ENCODE data around the gene CPZ. TPM values are rescaled to one million over a fixed set of nuclear protein-coding genes. Genes with fewer than 3 reads are reported as not detected.

The CPZ gene
- total RNA-seq, 1 donor from 2014 or later: not detected

DNA sequence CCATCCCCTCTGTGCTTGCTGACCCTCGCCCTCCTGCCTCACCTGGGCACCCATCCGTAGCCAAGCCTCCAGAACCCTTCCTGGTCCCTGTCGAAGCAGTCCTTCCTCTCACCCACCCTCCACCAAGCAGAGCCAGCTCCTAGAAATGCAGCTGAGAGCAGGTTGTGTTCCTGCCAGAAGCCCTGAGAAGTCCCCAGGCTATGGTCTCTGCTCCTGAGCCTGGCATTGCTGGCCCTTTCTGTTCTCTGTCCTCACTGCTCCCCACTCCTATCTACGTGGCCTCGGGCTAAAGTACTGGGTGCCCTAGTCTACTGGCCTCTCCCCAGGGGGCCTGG is 2.1 kb upstream of the CPZ start:
- H3K4me3 Mint-ChIP-seq: no peak overlapping the region
- H3K36me3 Mint-ChIP-seq: no peaks in the 10 kb centered on the region

DNA sequence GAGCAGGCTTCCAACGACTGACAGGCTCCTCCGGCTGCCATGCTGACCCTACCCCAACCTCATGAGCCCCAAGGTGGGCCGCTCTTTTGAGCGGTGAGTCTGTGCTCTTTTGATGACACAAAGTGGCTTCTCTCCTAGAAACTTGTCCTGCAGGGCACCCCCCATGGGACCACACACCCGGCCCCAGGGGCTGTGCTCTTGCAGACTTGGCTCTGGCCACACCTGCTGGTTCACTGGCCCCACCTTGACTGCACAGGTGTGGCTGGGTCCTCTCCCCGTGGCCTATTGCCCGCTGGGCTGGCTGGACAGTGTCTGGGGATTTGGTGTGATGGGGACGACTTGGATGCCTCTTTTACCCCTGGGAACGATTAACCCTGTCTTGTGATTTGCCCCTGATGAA is 1.5 kb upstream of the CPZ start:
- peaks cover 45% of the 10 kb centered on the region for H3K27me3 Mint-ChIP-seq (ENCODE audit: insufficient read depth, low read depth)
- H3K9me3 Mint-ChIP-seq: no peaks in the 10 kb centered on the region
- peaks cover 7% of the 10 kb centered on the region for H4K20me1 ChIP-seq (ENCODE audit: low read depth)
- no peak for DNase-seq (ENCODE audit: low spot score)
- H3K9ac ChIP-seq: no peak overlapping the region
- no peaks in the 10 kb centered on the region for H3K9me3 ChIP-seq (ENCODE audit: low read depth)
- H3K27ac ChIP-seq: no peak overlapping the region
- H3K27ac Mint-ChIP-seq: no peak overlapping the region
- no peaks in the 10 kb centered on the region for H3K36me3 ChIP-seq
- H3K36me3 Mint-ChIP-seq: no peaks in the 10 kb centered on the region
- no peaks in the 10 kb centered on the region for H3K79me2 ChIP-seq (ENCODE audit: low read depth)
- peaks cover 36% of the 10 kb centered on the region for H3K27me3 ChIP-seq
- H3K4me3 ChIP-seq: no peak overlapping the region
- peaks cover 31% of the 10 kb centered on the region for H3K4me1 Mint-ChIP-seq
- H3F3A ChIP-seq (ENCODE audit: low read depth): peaks cover 6% of the 10 kb centered on the region
- H3K4me2 ChIP-seq: no peak overlapping the region
- peaks cover 33% of the 10 kb centered on the region for H3K4me1 ChIP-seq
- TF ChIP-seq EZH2 (IDR thresholded peaks at IDR 0.05): no peak
- no peak for TF ChIP-seq EZH2phosphoT487 (IDR thresholded peaks at IDR 0.05)
- TF ChIP-seq, protein P1, sequence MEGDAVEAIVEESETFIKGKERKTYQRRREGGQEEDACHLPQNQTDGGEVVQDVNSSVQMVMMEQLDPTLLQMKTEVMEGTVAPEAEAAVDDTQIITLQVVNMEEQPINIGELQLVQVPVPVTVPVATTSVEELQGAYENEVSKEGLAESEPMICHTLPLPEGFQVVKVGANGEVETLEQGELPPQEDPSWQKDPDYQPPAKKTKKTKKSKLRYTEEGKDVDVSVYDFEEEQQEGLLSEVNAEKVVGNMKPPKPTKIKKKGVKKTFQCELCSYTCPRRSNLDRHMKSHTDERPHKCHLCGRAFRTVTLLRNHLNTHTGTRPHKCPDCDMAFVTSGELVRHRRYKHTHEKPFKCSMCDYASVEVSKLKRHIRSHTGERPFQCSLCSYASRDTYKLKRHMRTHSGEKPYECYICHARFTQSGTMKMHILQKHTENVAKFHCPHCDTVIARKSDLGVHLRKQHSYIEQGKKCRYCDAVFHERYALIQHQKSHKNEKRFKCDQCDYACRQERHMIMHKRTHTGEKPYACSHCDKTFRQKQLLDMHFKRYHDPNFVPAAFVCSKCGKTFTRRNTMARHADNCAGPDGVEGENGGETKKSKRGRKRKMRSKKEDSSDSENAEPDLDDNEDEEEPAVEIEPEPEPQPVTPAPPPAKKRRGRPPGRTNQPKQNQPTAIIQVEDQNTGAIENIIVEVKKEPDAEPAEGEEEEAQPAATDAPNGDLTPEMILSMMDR (IDR thresholded peaks at IDR 0.05): no peak
- no peak overlapping the region for H3K4me3 Mint-ChIP-seq
- H2AFZ ChIP-seq (replicated peaks): no peak overlapping the region

More for the DNA sequence above, 2.1 kb upstream of the CPZ start:
- peaks cover 46% of the 10 kb centered on the region for H3K27me3 Mint-ChIP-seq (ENCODE audit: insufficient read depth, low read depth)
- Histone ChIP-seq H3K36me3 (no peaks in the 10 kb centered on the region), H3K4me2 (no peak overlapping the region), H3K9ac (no peak overlapping the region), H3K27me3 (peaks cover 36% of the 10 kb centered on the region), H3K79me2 (ENCODE audit: low read depth) (no peaks in the 10 kb centered on the region), H3K4me1 (peaks cover 33% of the 10 kb centered on the region), H3K9me3 (ENCODE audit: low read depth) (no peaks in the 10 kb centered on the region), H2AFZ (replicated peaks) (no peak overlapping the region), H3K27ac (no peak overlapping the region), H3F3A (ENCODE audit: low read depth) (peaks cover 6% of the 10 kb centered on the region), H3K4me3 (no peak overlapping the region), H4K20me1 (ENCODE audit: low read depth) (peaks cover 7% of the 10 kb centered on the region)
- no peak overlapping the region for H3K27ac Mint-ChIP-seq
- H3K4me1 Mint-ChIP-seq: peaks cover 29% of the 10 kb centered on the region
- H3K9me3 Mint-ChIP-seq: no peaks in the 10 kb centered on the region
- DNase-seq (ENCODE audit: low spot score): no peak
- TF ChIP-seq, protein P1 (IDR thresholded peaks at IDR 0.05): no peak
- TF ChIP-seq EZH2phosphoT487 (IDR thresholded peaks at IDR 0.05) (no peak), EZH2 (IDR thresholded peaks at IDR 0.05) (no peak)

DNA sequence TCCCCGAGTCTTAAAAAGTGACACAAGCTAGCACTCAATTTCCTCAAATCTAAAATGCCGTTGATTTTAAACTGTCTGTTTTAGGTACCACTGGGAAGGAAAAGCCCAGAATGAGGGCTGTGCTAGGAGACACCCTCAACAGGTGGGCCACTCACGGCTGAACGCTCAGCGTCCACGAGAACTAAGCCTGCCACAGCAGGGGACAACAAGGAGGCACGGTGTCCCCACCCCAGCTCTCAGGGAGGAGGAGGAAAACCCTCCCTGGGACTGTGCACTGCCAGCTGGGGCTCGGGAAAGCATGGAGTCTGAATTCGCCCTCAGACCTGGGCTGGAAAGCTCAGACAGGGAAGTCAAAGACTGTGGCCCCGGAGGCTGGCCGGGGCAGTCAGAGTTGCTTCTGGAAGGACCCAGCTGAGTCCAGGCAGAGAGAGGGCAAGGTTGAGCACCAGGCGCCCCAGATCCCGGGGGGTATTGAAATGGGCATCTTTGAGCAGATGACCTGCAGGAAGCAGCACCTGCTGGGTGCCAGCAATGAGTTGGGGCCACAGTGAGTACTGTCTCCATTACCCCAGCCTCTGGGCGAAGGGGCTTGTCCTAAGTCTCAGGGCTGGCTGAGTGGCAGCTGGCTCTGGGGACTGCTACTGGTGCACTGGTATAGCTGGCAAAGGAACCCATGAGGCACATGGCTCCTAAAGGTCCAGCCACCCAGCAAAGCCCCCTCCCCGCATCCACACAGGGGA is 769 bp upstream of the CPZ start:
- H3K36me3 Mint-ChIP-seq: no peaks in the 10 kb centered on the region
- Histone ChIP-seq H3K4me1 (peaks cover 33% of the 10 kb centered on the region), H3K36me3 (no peaks in the 10 kb centered on the region), H3K9me3 (ENCODE audit: low read depth) (no peaks in the 10 kb centered on the region), H4K20me1 (ENCODE audit: low read depth) (peaks cover 7% of the 10 kb centered on the region), H3K79me2 (ENCODE audit: low read depth) (no peaks in the 10 kb centered on the region), H3K27me3 (peaks cover 36% of the 10 kb centered on the region), H3F3A (ENCODE audit: low read depth) (peaks cover 6% of the 10 kb centered on the region), H2AFZ (replicated peaks) (no peak overlapping the region), H3K4me2 (peak overlapping the region; percentile 77), H3K9ac (no peak overlapping the region), H3K4me3 (no peak overlapping the region), H3K27ac (no peak overlapping the region)
- TF ChIP-seq, protein P1 (IDR thresholded peaks at IDR 0.05): no peak
- TF ChIP-seq EZH2 (IDR thresholded peaks at IDR 0.05) (no peak), EZH2phosphoT487 (IDR thresholded peaks at IDR 0.05) (no peak)
- H3K4me3 Mint-ChIP-seq: peak overlapping the region; percentile 41
- H3K4me1 Mint-ChIP-seq: peaks cover 31% of the 10 kb centered on the region
- peak; percentile 36 for DNase-seq (ENCODE audit: low spot score)
- H3K27me3 Mint-ChIP-seq (ENCODE audit: insufficient read depth, low read depth): peaks cover 40% of the 10 kb centered on the region
- H3K27ac Mint-ChIP-seq: no peak overlapping the region
- no peaks in the 10 kb centered on the region for H3K9me3 Mint-ChIP-seq
